HG02588 (cell line): ENCODE measurements around the gene HRH1.
"Not testable (repeated sequence)": the region's sequence is repeated elsewhere in the genome, so short reads cannot be mapped to it uniquely, and the experiment has no call there.

Experiments used
- ATAC-seq: cut with Tn5 transposase; IDR thresholded peaks from one replicate; pipeline ENCODE4 v1.9.1; 2021; ENCODE audit warnings: mild to moderate bottlenecking, moderate library complexity; ENCODE audit not compliant: unreplicated experiment

The HRH1 gene

GRCh38 chr3:11168881-11169805, 14.8 kb downstream of the HRH1 start:
- no peak for ATAC-seq

- no peak for ATAC-seq
These were observed 15.9 kb downstream of the HRH1 start for GRCh38 chr3:11170052-11170770.

- no peak for ATAC-seq
These were observed 17.9 kb downstream of the HRH1 start for GRCh38 chr3:11172096-11172690.

- no peak for ATAC-seq
These were observed 19.7 kb downstream of the HRH1 start for GRCh38 chr3:11173828-11174465.

GRCh38 chr3:11178421-11178820, 24.1 kb downstream of the HRH1 start:
- ATAC-seq: no peak

GRCh38 chr3:11184328-11184969, 30.2 kb downstream of the HRH1 start:
- ATAC-seq: not testable (repeated sequence)

- no peak for ATAC-seq
These were observed 30.9 kb downstream of the HRH1 start for GRCh38 chr3:11185144-11185543.

- ATAC-seq: no peak
These were observed 31.4 kb downstream of the HRH1 start for GRCh38 chr3:11185564-11186317.

GRCh38 chr3:11186318-11186692, 32.0 kb downstream of the HRH1 start:
- ATAC-seq: no peak

- no peak for ATAC-seq
These were observed 32.5 kb downstream of the HRH1 start for GRCh38 chr3:11186771-11187191.

GRCh38 chr3:11187681-11188080, 33.4 kb downstream of the HRH1 start:
- no peak for ATAC-seq

GRCh38 chr3:11188231-11188630, 33.9 kb downstream of the HRH1 start:
- no peak for ATAC-seq

- no peak for ATAC-seq
These were observed 40.9 kb downstream of the HRH1 start for GRCh38 chr3:11195201-11195600.

- no peak for ATAC-seq
These were observed 41.5 kb downstream of the HRH1 start for GRCh38 chr3:11195721-11196332.

- no peak for ATAC-seq
These were observed 43.2 kb downstream of the HRH1 start for GRCh38 chr3:11197484-11197883.

- no peak for ATAC-seq
These were observed 43.8 kb downstream of the HRH1 start for GRCh38 chr3:11198070-11198469.

GRCh38 chr3:11198495-11198894, 44.2 kb downstream of the HRH1 start:
- ATAC-seq: no peak

GRCh38 chr3:11199902-11200845, 45.9 kb downstream of the HRH1 start:
- ATAC-seq: no peak
